WTC11 (cell line): ENCODE data around the gene SMPD2. TPM values are rescaled to one million over a fixed set of nuclear protein-coding genes. Genes with fewer than 3 reads are reported as not detected.

Source experiments
- ATAC-seq: fragments of 200-7000 bp; cut with Tn5 transposase; 2 replicates; pipeline ENCODE4 v1.10.0; 2021; ENCODE audit warnings: mild to moderate bottlenecking, moderate library complexity
- CTCF ChIA-PET: fragments of 300-600 bp; sonication (Branson Sonifier 250); formaldehyde crosslinking; loops from one replicate; lab custom pipeline; 2021; ENCODE audit warnings: antibody characterized with exemption; lab: Charles Lee
- POLR2A ChIA-PET: fragments of 350-600 bp; sonication (Branson Sonifier 250); formaldehyde crosslinking; loops from one replicate; lab custom pipeline; 2021; ENCODE audit warnings: antibody characterized with exemption; lab: Charles Lee
- DNase-seq: peaks from one replicate; pipeline ENCODE4 v3.0.0; 2021; ENCODE audit warnings: low spot score
- H3K27ac Mint-ChIP-seq: 2 replicates; pipeline ENCODE4 v1.8.0; 2021; ENCODE audit warnings: mixed read lengths
- H3K27me3 Mint-ChIP-seq: 2 replicates; pipeline ENCODE4 v1.8.0; 2021; ENCODE audit warnings: low read depth, mild to moderate bottlenecking, moderate library complexity, mixed read lengths
- H3K36me3 Mint-ChIP-seq: 2 replicates; pipeline ENCODE4 v1.8.0; 2021; ENCODE audit warnings: mixed read lengths
- H3K4me1 Mint-ChIP-seq: 2 replicates; pipeline ENCODE4 v1.8.0; 2022; ENCODE audit warnings: mixed read lengths
- H3K4me3 Mint-ChIP-seq: 2 replicates; pipeline ENCODE4 v1.8.0; 2021; ENCODE audit warnings: mild to moderate bottlenecking, moderate library complexity, mixed read lengths
- H3K9me3 Mint-ChIP-seq: 2 replicates; pipeline ENCODE4 v1.8.0; 2021; ENCODE audit warnings: mixed read lengths
- FOXK1 ChIP-seq: sonication (generic); formaldehyde crosslinking; IDR thresholded peaks from 2 replicates; pipeline ENCODE4 v1.8.0; 2022; ENCODE audit warnings: mild to moderate bottlenecking, moderate library complexity, missing genetic modification reagents
- GRHL2 ChIP-seq: fragments of 250-450 bp; sonication (Bioruptor Pico); IDR thresholded peaks from 2 replicates; pipeline ENCODE4 v1.8.0; 2022; ENCODE audit warnings: mild to moderate bottlenecking, moderate library complexity; ENCODE audit not compliant: insufficient replicate concordance, severe bottlenecking
- GTF2I ChIP-seq: fragments of 250-450 bp; sonication (Bioruptor Pico); conservative IDR thresholded peaks from 2 replicates; pipeline ENCODE4 v1.4.0; 2021; ENCODE audit warnings: mild to moderate bottlenecking
- NFE2L1 ChIP-seq: sonication (generic); formaldehyde crosslinking; IDR thresholded peaks from 2 replicates; pipeline ENCODE4 v1.8.1; 2023; ENCODE audit warnings: missing genetic modification reagents
- NR2C2 ChIP-seq: sonication (generic); formaldehyde crosslinking; IDR thresholded peaks from 2 replicates; pipeline ENCODE4 v1.8.0; 2022; ENCODE audit warnings: mild to moderate bottlenecking, missing genetic modification reagents
- NR3C1 ChIP-seq: sonication (generic); formaldehyde crosslinking; conservative IDR thresholded peaks from 2 replicates; pipeline ENCODE4 v1.8.1; 2023; ENCODE audit warnings: low read depth, mild to moderate bottlenecking, missing genetic modification reagents
- RELA ChIP-seq: sonication (generic); formaldehyde crosslinking; IDR thresholded peaks from 2 replicates; pipeline ENCODE4 v1.8.1; 2022; ENCODE audit warnings: missing genetic modification reagents, mild to moderate bottlenecking, borderline replicate concordance
- SMAD4 ChIP-seq: sonication (generic); formaldehyde crosslinking; IDR thresholded peaks from 2 replicates; pipeline ENCODE4 v1.8.0; 2022; ENCODE audit warnings: mild to moderate bottlenecking, missing genetic modification reagents
- TEAD1 ChIP-seq: sonication (generic); formaldehyde crosslinking; IDR thresholded peaks from 2 replicates; pipeline ENCODE4 v1.8.0; 2022; ENCODE audit warnings: mild to moderate bottlenecking, missing genetic modification reagents
- ZNF121 ChIP-seq: sonication (generic); formaldehyde crosslinking; IDR thresholded peaks from 2 replicates; pipeline ENCODE4 v1.8.0; 2023; ENCODE audit warnings: missing genetic modification reagents
- ZNF138 ChIP-seq: sonication (generic); formaldehyde crosslinking; conservative IDR thresholded peaks from 2 replicates; pipeline ENCODE4 v1.8.1; 2022; ENCODE audit warnings: mild to moderate bottlenecking, moderate library complexity, missing genetic modification reagents
- total RNA-seq: library from RNA; stranded (reverse); gene quantifications from 3 replicates; pipeline ENCODE4 v1.2.3, GENCODE V29; 2021
- TF ChIP-seq, protein P1 (sequence below): sonication (generic); formaldehyde crosslinking; IDR thresholded peaks from 2 replicates; pipeline ENCODE4 v1.8.0; 2022; ENCODE audit warnings: mild to moderate bottlenecking, missing genetic modification reagents
- TF ChIP-seq, protein P2 (sequence below): sonication (generic); formaldehyde crosslinking; IDR thresholded peaks from 2 replicates; pipeline ENCODE4 v1.8.1; 2022; ENCODE audit warnings: low read depth, missing genetic modification reagents, borderline replicate concordance
- TF ChIP-seq, protein P3 (sequence below): sonication (generic); formaldehyde crosslinking; IDR thresholded peaks from 2 replicates; pipeline ENCODE4 v1.8.0; 2023; ENCODE audit warnings: missing genetic modification reagents, mild to moderate bottlenecking, borderline replicate concordance
- TF ChIP-seq, protein P4 (sequence below): sonication (generic); formaldehyde crosslinking; IDR thresholded peaks from 2 replicates; pipeline ENCODE4 v1.8.1; 2023; ENCODE audit warnings: mild to moderate bottlenecking, missing genetic modification reagents
- TF ChIP-seq, protein P5 (sequence below): fragments of 250-450 bp; sonication (Bioruptor Pico); IDR thresholded peaks from 2 replicates; pipeline ENCODE4 v1.9.0; 2021; ENCODE audit warnings: moderate library complexity, mild to moderate bottlenecking, inconsistent platforms, borderline replicate concordance
- TF ChIP-seq, protein P6 (sequence below): sonication (generic); formaldehyde crosslinking; conservative IDR thresholded peaks from 2 replicates; pipeline ENCODE4 v1.8.1; 2022; ENCODE audit warnings: mild to moderate bottlenecking, missing genetic modification reagents
- TF ChIP-seq, protein P7 (sequence below): sonication (generic); formaldehyde crosslinking; IDR thresholded peaks from 2 replicates; pipeline ENCODE4 v1.8.0; 2022; ENCODE audit warnings: missing genetic modification reagents

Gene SMPD2
- total RNA-seq, 1 experiment from 2014 or later, result 13.1 TPM

DNA sequence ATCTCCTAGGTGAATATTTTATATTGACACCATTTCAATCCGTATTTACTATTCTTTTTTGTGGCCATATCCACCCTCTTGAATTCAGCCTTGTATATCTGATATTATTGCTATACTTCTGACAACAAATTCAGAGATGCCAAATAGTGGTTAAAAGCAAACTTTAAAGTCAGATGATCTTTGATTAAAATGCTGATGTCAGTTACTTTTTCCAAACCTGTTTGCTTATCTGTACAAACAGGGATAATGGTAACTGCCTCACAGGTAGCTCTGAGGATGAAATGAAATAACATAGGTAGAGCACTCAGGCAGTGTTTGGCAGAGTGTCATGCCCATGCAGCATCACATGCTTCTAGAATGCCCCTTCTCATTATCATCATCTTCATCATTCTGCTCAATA, 19.3 kb upstream of the SMPD2 start:
- Mint-ChIP-seq H3K9me3 (no peaks in the 10 kb centered on the region), H3K27ac (no peak overlapping the region), H3K4me1 (no peaks in the 10 kb centered on the region), H3K36me3 (no peaks in the 10 kb centered on the region), H3K27me3 (no peaks in the 10 kb centered on the region), H3K4me3 (no peak overlapping the region)
- ChIA-PET CTCF (no interaction called here), POLR2A (no interaction called here)
- TF ChIP-seq ZNF138 (CRISPR knock-in tag), result no peak
- no peak for TF ChIP-seq FOXK1 (CRISPR knock-in tag)
- no peak for TF ChIP-seq GTF2I (CRISPR knock-in tag)
- TF ChIP-seq, protein P1, sequence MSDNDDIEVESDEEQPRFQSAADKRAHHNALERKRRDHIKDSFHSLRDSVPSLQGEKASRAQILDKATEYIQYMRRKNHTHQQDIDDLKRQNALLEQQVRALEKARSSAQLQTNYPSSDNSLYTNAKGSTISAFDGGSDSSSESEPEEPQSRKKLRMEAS (CRISPR knock-in tag), result no peak
- no peak for DNase-seq
- no peak for ATAC-seq

DNA sequence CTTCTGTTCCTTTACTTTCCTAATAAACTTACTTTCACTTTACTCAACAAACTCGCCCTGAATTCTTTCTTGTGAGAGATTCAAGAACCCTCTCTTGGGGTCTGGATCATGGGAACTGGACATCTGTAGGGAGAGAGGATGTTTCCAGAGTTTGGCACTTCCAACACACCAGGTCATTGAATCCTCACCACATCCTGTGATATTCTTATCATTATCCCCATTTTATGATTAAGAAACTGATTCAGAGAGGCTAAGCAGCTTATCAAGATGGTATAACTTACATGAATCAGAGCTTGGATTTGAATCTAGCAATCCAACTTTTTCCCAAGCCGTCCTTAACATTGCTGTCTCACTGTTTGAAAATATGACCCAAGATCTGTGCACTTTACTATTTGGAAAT, 15.6 kb upstream of the SMPD2 start:
- no peaks in the 10 kb centered on the region for H3K27me3 Mint-ChIP-seq
- TF ChIP-seq TEAD1 (CRISPR knock-in tag) (no peak), RELA (CRISPR knock-in tag) (no peak)
- TF ChIP-seq, all 79 proteins: peak for 0
- no peaks in the 10 kb centered on the region for H3K9me3 Mint-ChIP-seq
- H3K4me3 Mint-ChIP-seq, result no peak overlapping the region
- H3K36me3 Mint-ChIP-seq, result no peaks in the 10 kb centered on the region
- no peaks in the 10 kb centered on the region for H3K4me1 Mint-ChIP-seq
- ATAC-seq, result no peak
- no peak for DNase-seq
- ChIA-PET POLR2A (no interaction called here), CTCF (no interaction called here)
- H3K27ac Mint-ChIP-seq, result no peak overlapping the region

DNA sequence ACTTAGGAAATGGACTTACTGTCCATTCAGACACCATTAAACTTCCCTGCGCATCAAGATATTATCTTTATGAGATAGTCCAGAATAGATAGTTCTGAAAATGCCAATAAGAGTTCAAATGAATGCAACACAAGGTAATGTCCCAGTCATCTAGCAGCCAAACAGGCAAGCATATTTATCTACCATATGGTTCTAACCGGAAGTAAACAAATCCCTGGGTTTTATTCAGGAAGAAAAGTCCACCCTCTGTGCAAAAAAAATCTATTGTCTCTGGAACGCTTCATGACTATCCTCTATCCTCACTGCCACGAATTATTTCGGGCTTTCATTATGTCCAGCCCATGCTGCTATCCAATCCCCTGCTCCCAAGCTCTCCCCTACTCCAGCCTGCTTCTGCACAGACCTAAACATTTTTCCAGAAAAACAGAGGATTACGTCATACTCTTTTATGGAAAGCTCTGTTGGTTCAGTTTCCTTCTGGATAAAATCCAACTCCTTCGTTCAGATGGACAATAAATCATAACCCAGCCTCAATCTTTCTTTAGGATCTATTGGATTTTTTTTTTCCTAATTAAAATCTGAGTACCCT, 11.5 kb upstream of the SMPD2 start:
- H3K36me3 Mint-ChIP-seq, result no peaks in the 10 kb centered on the region
- no peaks in the 10 kb centered on the region for H3K4me1 Mint-ChIP-seq
- H3K27ac Mint-ChIP-seq, result no peak overlapping the region
- TF ChIP-seq GRHL2 (CRISPR knock-in tag) (no peak), NR2C2 (no peak), RELA (CRISPR knock-in tag) (no peak), NFE2L1 (no peak), SMAD4 (no peak), TEAD1 (CRISPR knock-in tag) (no peak), NR3C1 (CRISPR knock-in tag) (no peak), ZNF121 (CRISPR knock-in tag) (no peak)
- TF ChIP-seq, protein P2, sequence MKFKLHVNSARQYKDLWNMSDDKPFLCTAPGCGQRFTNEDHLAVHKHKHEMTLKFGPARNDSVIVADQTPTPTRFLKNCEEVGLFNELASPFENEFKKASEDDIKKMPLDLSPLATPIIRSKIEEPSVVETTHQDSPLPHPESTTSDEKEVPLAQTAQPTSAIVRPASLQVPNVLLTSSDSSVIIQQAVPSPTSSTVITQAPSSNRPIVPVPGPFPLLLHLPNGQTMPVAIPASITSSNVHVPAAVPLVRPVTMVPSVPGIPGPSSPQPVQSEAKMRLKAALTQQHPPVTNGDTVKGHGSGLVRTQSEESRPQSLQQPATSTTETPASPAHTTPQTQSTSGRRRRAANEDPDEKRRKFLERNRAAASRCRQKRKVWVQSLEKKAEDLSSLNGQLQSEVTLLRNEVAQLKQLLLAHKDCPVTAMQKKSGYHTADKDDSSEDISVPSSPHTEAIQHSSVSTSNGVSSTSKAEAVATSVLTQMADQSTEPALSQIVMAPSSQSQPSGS (CRISPR knock-in tag), result no peak
- TF ChIP-seq, protein P3, sequence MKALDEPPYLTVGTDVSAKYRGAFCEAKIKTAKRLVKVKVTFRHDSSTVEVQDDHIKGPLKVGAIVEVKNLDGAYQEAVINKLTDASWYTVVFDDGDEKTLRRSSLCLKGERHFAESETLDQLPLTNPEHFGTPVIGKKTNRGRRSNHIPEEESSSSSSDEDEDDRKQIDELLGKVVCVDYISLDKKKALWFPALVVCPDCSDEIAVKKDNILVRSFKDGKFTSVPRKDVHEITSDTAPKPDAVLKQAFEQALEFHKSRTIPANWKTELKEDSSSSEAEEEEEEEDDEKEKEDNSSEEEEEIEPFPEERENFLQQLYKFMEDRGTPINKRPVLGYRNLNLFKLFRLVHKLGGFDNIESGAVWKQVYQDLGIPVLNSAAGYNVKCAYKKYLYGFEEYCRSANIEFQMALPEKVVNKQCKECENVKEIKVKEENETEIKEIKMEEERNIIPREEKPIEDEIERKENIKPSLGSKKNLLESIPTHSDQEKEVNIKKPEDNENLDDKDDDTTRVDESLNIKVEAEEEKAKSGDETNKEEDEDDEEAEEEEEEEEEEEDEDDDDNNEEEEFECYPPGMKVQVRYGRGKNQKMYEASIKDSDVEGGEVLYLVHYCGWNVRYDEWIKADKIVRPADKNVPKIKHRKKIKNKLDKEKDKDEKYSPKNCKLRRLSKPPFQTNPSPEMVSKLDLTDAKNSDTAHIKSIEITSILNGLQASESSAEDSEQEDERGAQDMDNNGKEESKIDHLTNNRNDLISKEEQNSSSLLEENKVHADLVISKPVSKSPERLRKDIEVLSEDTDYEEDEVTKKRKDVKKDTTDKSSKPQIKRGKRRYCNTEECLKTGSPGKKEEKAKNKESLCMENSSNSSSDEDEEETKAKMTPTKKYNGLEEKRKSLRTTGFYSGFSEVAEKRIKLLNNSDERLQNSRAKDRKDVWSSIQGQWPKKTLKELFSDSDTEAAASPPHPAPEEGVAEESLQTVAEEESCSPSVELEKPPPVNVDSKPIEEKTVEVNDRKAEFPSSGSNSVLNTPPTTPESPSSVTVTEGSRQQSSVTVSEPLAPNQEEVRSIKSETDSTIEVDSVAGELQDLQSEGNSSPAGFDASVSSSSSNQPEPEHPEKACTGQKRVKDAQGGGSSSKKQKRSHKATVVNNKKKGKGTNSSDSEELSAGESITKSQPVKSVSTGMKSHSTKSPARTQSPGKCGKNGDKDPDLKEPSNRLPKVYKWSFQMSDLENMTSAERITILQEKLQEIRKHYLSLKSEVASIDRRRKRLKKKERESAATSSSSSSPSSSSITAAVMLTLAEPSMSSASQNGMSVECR (CRISPR knock-in tag), result no peak
- TF ChIP-seq, protein P4, sequence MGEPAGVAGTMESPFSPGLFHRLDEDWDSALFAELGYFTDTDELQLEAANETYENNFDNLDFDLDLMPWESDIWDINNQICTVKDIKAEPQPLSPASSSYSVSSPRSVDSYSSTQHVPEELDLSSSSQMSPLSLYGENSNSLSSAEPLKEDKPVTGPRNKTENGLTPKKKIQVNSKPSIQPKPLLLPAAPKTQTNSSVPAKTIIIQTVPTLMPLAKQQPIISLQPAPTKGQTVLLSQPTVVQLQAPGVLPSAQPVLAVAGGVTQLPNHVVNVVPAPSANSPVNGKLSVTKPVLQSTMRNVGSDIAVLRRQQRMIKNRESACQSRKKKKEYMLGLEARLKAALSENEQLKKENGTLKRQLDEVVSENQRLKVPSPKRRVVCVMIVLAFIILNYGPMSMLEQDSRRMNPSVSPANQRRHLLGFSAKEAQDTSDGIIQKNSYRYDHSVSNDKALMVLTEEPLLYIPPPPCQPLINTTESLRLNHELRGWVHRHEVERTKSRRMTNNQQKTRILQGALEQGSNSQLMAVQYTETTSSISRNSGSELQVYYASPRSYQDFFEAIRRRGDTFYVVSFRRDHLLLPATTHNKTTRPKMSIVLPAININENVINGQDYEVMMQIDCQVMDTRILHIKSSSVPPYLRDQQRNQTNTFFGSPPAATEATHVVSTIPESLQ, result no peak
- TF ChIP-seq, protein P5, sequence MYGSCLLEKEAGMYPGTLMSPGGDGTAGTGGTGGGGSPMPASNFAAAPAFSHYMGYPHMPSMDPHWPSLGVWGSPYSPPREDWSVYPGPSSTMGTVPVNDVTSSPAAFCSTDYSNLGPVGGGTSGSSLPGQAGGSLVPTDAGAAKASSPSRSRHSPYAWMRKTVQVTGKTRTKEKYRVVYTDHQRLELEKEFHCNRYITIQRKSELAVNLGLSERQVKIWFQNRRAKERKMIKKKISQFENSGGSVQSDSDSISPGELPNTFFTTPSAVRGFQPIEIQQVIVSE (CRISPR knock-in tag), result no peak
- TF ChIP-seq, protein P6, sequence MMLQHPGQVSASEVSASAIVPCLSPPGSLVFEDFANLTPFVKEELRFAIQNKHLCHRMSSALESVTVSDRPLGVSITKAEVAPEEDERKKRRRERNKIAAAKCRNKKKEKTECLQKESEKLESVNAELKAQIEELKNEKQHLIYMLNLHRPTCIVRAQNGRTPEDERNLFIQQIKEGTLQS (CRISPR knock-in tag), result no peak
- TF ChIP-seq, protein P7, sequence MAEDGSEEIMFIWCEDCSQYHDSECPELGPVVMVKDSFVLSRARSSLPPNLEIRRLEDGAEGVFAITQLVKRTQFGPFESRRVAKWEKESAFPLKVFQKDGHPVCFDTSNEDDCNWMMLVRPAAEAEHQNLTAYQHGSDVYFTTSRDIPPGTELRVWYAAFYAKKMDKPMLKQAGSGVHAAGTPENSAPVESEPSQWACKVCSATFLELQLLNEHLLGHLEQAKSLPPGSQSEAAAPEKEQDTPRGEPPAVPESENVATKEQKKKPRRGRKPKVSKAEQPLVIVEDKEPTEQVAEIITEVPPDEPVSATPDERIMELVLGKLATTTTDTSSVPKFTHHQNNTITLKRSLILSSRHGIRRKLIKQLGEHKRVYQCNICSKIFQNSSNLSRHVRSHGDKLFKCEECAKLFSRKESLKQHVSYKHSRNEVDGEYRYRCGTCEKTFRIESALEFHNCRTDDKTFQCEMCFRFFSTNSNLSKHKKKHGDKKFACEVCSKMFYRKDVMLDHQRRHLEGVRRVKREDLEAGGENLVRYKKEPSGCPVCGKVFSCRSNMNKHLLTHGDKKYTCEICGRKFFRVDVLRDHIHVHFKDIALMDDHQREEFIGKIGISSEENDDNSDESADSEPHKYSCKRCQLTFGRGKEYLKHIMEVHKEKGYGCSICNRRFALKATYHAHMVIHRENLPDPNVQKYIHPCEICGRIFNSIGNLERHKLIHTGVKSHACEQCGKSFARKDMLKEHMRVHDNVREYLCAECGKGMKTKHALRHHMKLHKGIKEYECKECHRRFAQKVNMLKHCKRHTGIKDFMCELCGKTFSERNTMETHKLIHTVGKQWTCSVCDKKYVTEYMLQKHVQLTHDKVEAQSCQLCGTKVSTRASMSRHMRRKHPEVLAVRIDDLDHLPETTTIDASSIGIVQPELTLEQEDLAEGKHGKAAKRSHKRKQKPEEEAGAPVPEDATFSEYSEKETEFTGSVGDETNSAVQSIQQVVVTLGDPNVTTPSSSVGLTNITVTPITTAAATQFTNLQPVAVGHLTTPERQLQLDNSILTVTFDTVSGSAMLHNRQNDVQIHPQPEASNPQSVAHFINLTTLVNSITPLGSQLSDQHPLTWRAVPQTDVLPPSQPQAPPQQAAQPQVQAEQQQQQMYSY (CRISPR knock-in tag), result no peak
- ChIA-PET POLR2A (no interaction called here), CTCF (interaction anchor here (0.6 kb wide), 1 partner anchor 321 kb away, joined by 3 read pairs; no protein-coding TSS in a partner anchor)
- H3K4me3 Mint-ChIP-seq, result no peak overlapping the region
- no peaks in the 10 kb centered on the region; the same call in 1 of the 2 replicates for H3K27me3 Mint-ChIP-seq
- H3K9me3 Mint-ChIP-seq, result no peaks in the 10 kb centered on the region
- no peak for ATAC-seq
- DNase-seq, result no peak
